ENCODE measurements around the gene LHX2. TPM values are rescaled to one million over a fixed set of nuclear protein-coding genes. Genes with fewer than 3 reads are reported as not detected.

The LHX2 gene
- total and polyA plus RNA-seq, 2 experiments from 2014 or later: not detected

DNA sequence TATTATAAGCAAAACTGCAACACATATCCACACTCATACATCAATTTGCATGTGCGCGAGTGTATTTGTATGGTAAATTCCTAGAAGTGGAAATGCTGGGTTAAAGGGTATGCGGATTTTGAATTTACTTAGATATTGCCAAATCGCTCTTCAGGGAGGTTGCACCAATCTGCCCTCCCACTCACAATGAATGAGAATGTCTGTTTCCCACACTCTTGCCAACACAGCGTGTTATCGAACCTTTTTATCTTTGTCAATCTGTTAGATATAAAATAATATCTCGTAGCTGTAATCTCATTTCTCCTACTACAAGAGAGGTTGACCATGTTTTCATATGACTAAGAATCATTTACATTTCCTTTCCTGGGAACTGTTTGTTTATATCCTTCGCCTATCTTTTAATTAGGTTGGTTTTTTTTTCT lies 35.7 kb downstream of the LHX2 start:
- Histone ChIP-seq H3K79me2 (no peaks in the 10 kb centered on the region), H3K27ac (no peak overlapping the region), H2AFZ (no peak overlapping the region), H3K36me3 (replicated peaks; ENCODE audit: insufficient read depth, low read depth) (no peaks in the 10 kb centered on the region), H3K9me3 (ENCODE audit: low read depth) (no peaks in the 10 kb centered on the region), H3K4me2 (no peak overlapping the region), H3K4me3 (no peak overlapping the region), H3K27me3 (peaks cover 47% of the 10 kb centered on the region), H3K4me1 (ENCODE audit: insufficient read depth) (no peaks in the 10 kb centered on the region), H4K20me1 (ENCODE audit: insufficient read depth, poor library complexity, severe bottlenecking) (no peaks in the 10 kb centered on the region), H3K9me2 (replicated peaks; ENCODE audit: insufficient read depth) (no peaks in the 10 kb centered on the region)
- 89% methylated on average over 8 of the region's 8 CpGs for WGBS (ENCODE audit: low lambda C conversion rate, missing lambda C conversion rate)
- TF ChIP-seq EZH2 (IDR thresholded peaks at IDR 0.05; ENCODE audit: borderline replicate concordance): no peak
- TF ChIP-seq, protein P1, sequence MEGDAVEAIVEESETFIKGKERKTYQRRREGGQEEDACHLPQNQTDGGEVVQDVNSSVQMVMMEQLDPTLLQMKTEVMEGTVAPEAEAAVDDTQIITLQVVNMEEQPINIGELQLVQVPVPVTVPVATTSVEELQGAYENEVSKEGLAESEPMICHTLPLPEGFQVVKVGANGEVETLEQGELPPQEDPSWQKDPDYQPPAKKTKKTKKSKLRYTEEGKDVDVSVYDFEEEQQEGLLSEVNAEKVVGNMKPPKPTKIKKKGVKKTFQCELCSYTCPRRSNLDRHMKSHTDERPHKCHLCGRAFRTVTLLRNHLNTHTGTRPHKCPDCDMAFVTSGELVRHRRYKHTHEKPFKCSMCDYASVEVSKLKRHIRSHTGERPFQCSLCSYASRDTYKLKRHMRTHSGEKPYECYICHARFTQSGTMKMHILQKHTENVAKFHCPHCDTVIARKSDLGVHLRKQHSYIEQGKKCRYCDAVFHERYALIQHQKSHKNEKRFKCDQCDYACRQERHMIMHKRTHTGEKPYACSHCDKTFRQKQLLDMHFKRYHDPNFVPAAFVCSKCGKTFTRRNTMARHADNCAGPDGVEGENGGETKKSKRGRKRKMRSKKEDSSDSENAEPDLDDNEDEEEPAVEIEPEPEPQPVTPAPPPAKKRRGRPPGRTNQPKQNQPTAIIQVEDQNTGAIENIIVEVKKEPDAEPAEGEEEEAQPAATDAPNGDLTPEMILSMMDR (IDR thresholded peaks at IDR 0.05; ENCODE audit: poor library complexity): no peak
- no peak for DNase-seq (ENCODE audit: low spot score)

GRCh38 chr9:124050955-124051354 lies 39.4 kb downstream of the LHX2 start:
- no peak overlapping the region for H3K4me3 ChIP-seq
- H3K9me2 ChIP-seq (replicated peaks; ENCODE audit: insufficient read depth): no peaks in the 10 kb centered on the region
- no peaks in the 10 kb centered on the region for H3K9me3 ChIP-seq (ENCODE audit: low read depth)
- no peaks in the 10 kb centered on the region for H3K79me2 ChIP-seq
- TF ChIP-seq, protein P1 (IDR thresholded peaks at IDR 0.05; ENCODE audit: poor library complexity): no peak
- TF ChIP-seq EZH2phosphoT487 (IDR thresholded peaks at IDR 0.05; ENCODE audit: low read depth, severe bottlenecking, unreplicated experiment) (no peak), EZH2 (IDR thresholded peaks at IDR 0.05; ENCODE audit: borderline replicate concordance) (no peak)
- H4K20me1 ChIP-seq (ENCODE audit: insufficient read depth, poor library complexity, severe bottlenecking): no peaks in the 10 kb centered on the region
- no peaks in the 10 kb centered on the region for H3K36me3 ChIP-seq (replicated peaks; ENCODE audit: insufficient read depth, low read depth)
- no peak overlapping the region for H3K4me2 ChIP-seq
- no peak overlapping the region for H2AFZ ChIP-seq
- no peaks in the 10 kb centered on the region for H3K4me1 ChIP-seq (ENCODE audit: insufficient read depth)
- WGBS (ENCODE audit: low lambda C conversion rate, missing lambda C conversion rate): 100% methylated on average over 1 of the region's 1 CpG
- peaks cover 19% of the 10 kb centered on the region for H3K27me3 ChIP-seq
- DNase-seq (ENCODE audit: low spot score): no peak
- H3K27ac ChIP-seq: no peak overlapping the region

DNA sequence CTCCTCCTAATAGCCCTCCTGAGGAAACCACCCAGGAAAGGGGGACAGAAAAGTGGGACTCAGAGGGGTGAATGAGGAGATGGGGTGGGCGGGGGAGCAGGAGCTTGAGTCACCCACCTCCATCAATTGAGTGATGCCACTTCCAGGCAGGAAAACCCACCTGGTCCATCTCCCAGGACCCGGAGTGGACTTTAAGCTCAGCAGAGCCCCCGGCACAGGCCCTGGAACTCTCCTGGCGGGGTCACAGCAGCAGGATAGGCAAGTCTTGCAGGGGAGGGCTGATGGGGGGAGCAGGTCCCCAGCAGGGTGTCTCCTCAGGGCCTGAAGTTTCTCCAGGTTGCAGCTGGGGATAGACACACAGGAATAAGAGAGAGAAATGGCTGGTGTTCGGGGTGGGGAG lies 40.8 kb downstream of the LHX2 start:
- Histone ChIP-seq H3K79me2 (no peaks in the 10 kb centered on the region), H3K4me3 (no peak overlapping the region), H3K9me2 (replicated peaks; ENCODE audit: insufficient read depth) (no peaks in the 10 kb centered on the region), H3K27me3 (peaks cover 7% of the 10 kb centered on the region), H3K36me3 (replicated peaks; ENCODE audit: insufficient read depth, low read depth) (no peaks in the 10 kb centered on the region), H3K4me1 (ENCODE audit: insufficient read depth) (no peaks in the 10 kb centered on the region), H4K20me1 (ENCODE audit: insufficient read depth, poor library complexity, severe bottlenecking) (no peaks in the 10 kb centered on the region), H2AFZ (no peak overlapping the region), H3K27ac (no peak overlapping the region), H3K9me3 (ENCODE audit: low read depth) (no peaks in the 10 kb centered on the region), H3K4me2 (no peak overlapping the region)
- TF ChIP-seq, protein P1 (IDR thresholded peaks at IDR 0.05; ENCODE audit: poor library complexity): no peak
- TF ChIP-seq EZH2 (IDR thresholded peaks at IDR 0.05; ENCODE audit: borderline replicate concordance): no peak
- DNase-seq (ENCODE audit: low spot score): no peak
- WGBS (ENCODE audit: low lambda C conversion rate, missing lambda C conversion rate): 87% methylated on average over 3 of the region's 5 CpGs
